Measurements from ENCODE around the gene APOBEC4. TPM values are rescaled to one million over a fixed set of nuclear protein-coding genes. Genes with fewer than 3 reads are reported as not detected.
"Not testable (repeated sequence)": the region's sequence is repeated elsewhere in the genome, so short reads cannot be mapped to it uniquely, and the experiment has no call there.

Gene APOBEC4
- total RNA-seq, 1 donor from 2014 or later = not detected

- intact Hi-C loops (cut with DNase I); ATAC-seq (ENCODE audit: poor library complexity); DNase-seq: not testable (repeated sequence)
Observed at GRCh38 chr1:183612975-183613374, 40.1 kb downstream of the APOBEC4 start.

- ATAC-seq (ENCODE audit: poor library complexity) (no peak), DNase-seq (no peak)
- intact Hi-C loops (cut with DNase I) = no loop called here
Observed at GRCh38 chr1:183612407-183612806, 40.7 kb downstream of the APOBEC4 start.

- ATAC-seq (ENCODE audit: poor library complexity) (no peak), DNase-seq (no peak)
- intact Hi-C loops (cut with DNase I) = no loop called here
Observed at GRCh38 chr1:183611021-183611420, 42.1 kb downstream of the APOBEC4 start.

GRCh38 chr1:183609759-183610452 is 43.2 kb downstream of the APOBEC4 start:
- intact Hi-C loops (cut with DNase I) = no loop called here
- DNase-seq (no peak), ATAC-seq (ENCODE audit: poor library complexity) (peak; percentile 56)

- ATAC-seq (ENCODE audit: poor library complexity) = peak; percentile 89
- intact Hi-C loops (cut with DNase I) = no loop called here
Observed at GRCh38 chr1:183609313-183609712, 43.8 kb downstream of the APOBEC4 start.

GRCh38 chr1:183607322-183607980 is 45.7 kb downstream of the APOBEC4 start:
- intact Hi-C loops (cut with DNase I) = no loop called here
- ATAC-seq (ENCODE audit: poor library complexity) = no peak
- DNase-seq = no peak

More at GRCh38 chr1:183609313-183609712, 43.8 kb downstream of the APOBEC4 start:
- peak; percentile 81 for DNase-seq

GRCh38 chr1:183605904-183606303 is 47.2 kb downstream of the APOBEC4 start:
- DNase-seq = no peak
- ATAC-seq (ENCODE audit: poor library complexity) = no peak
- intact Hi-C loops (cut with DNase I) = no loop called here

- intact Hi-C loops (cut with DNase I) = no loop called here
- DNase-seq (no peak), ATAC-seq (ENCODE audit: poor library complexity) (no peak)
Observed at GRCh38 chr1:183604815-183605214, 48.3 kb downstream of the APOBEC4 start.

- peak; percentile 44 for ATAC-seq (ENCODE audit: poor library complexity)
- intact Hi-C loops (cut with DNase I) = no loop called here
Observed at GRCh38 chr1:183604038-183604808, 48.9 kb downstream of the APOBEC4 start.

GRCh38 chr1:183602510-183602909 is 50.6 kb downstream of the APOBEC4 start:
- ATAC-seq (ENCODE audit: poor library complexity) (no peak), DNase-seq (no peak)
- intact Hi-C loops (cut with DNase I) = no loop called here

More at GRCh38 chr1:183604038-183604808, 48.9 kb downstream of the APOBEC4 start:
- DNase-seq = peak; percentile 53

GRCh38 chr1:183600634-183601033 is 52.5 kb downstream of the APOBEC4 start:
- no peak for DNase-seq
- no peak for ATAC-seq (ENCODE audit: poor library complexity)
- intact Hi-C loops (cut with DNase I) = no loop called here

GRCh38 chr1:183600136-183600535 is 53.0 kb downstream of the APOBEC4 start:
- DNase-seq (no peak), ATAC-seq (ENCODE audit: poor library complexity) (peak; percentile 77)
- intact Hi-C loops (cut with DNase I) = no loop called here

- DNase-seq (no peak), ATAC-seq (ENCODE audit: poor library complexity) (no peak)
- intact Hi-C loops (cut with DNase I) = no loop called here
Observed at GRCh38 chr1:183598386-183598785, 54.7 kb downstream of the APOBEC4 start.

- intact Hi-C loops (cut with DNase I) = no loop called here
- DNase-seq (no peak), ATAC-seq (ENCODE audit: poor library complexity) (no peak)
Observed at GRCh38 chr1:183597656-183598347, 55.3 kb downstream of the APOBEC4 start.

- intact Hi-C loops (cut with DNase I) = no loop called here
- ATAC-seq (ENCODE audit: poor library complexity) (no peak), DNase-seq (no peak)
Observed at GRCh38 chr1:183596500-183596899, 56.6 kb downstream of the APOBEC4 start.
